Ovary (tissue), 1 donor: ENCODE measurements around the gene SPG11.

Experiments
- EP300 ChIP-seq: sonication (generic); formaldehyde crosslinking; IDR thresholded peaks from one replicate; pipeline ENCODE4 v1.6.1; 2017; ENCODE audit warnings: antibody characterized with exemption
- POLR2A ChIP-seq: fragments of 450-650 bp; IDR thresholded peaks from one replicate; pipeline ENCODE4 v1.6.1; 2017; ENCODE audit warnings: antibody characterized with exemption, mild to moderate bottlenecking, moderate library complexity

GRCh38 chr15:44695294-44695693 is 31.8 kb upstream of the SPG11 start:
- no peak for TF ChIP-seq EP300
- TF ChIP-seq POLR2A = no peak
